Keratinocyte (primary cell): ENCODE measurements around the gene ZNF841. TPM values are rescaled to one million over a fixed set of nuclear protein-coding genes. Genes with fewer than 3 reads are reported as not detected.

Experiments used
- DNase-seq: peaks from one replicate; pipeline ENCODE4 v3.0.0-alpha.2; 2011; ENCODE audit warnings: low read depth, missing footprints, low spot score
- FAIRE-seq: peaks from 2 replicates; lab custom pipeline; 2011; peaks lifted over from hg19 to GRCh38; lab: Jason Lieb, UNC
- H2AFZ ChIP-seq: 2 replicates; pipeline ENCODE4 v1.6.0; 2012; ENCODE audit warnings: low read length, control low read depth, inconsistent platforms; ENCODE audit not compliant: control insufficient read depth
- H3K27ac ChIP-seq: 2 replicates; pipeline ENCODE4 v1.5.1; 2011; ENCODE audit warnings: low read length; ENCODE audit not compliant: control insufficient read depth, insufficient read depth
- H3K27me3 ChIP-seq: 3 replicates; pipeline ENCODE4 v1.6.0; 2011; ENCODE audit warnings: low read length; ENCODE audit not compliant: control insufficient read depth, insufficient read depth; ENCODE audit errors: extremely low read depth
- H3K36me3 ChIP-seq, 2 experiments: 2 replicates in 1 of 2; 3 replicates in 1 of 2; pipeline ENCODE4 v1.5.1; 2011; ENCODE audit warnings: low read length in 2 of 2, mild to moderate bottlenecking in 1 of 2; ENCODE audit not compliant: control insufficient read depth in 2 of 2, insufficient read depth in 2 of 2; ENCODE audit errors: extremely low read depth in 1 of 2
- H3K4me1 ChIP-seq: 3 replicates; pipeline ENCODE4 v1.5.1; 2011; ENCODE audit warnings: low read length; ENCODE audit not compliant: control insufficient read depth, insufficient read depth; ENCODE audit errors: extremely low read depth
- H3K4me2 ChIP-seq: 3 replicates; pipeline ENCODE4 v1.6.0; 2011; ENCODE audit warnings: low read depth, low read length; ENCODE audit not compliant: control insufficient read depth, insufficient read depth; ENCODE audit errors: extremely low read depth
- H3K4me3 ChIP-seq, 3 experiments: fragments of 200-600 bp in 1 of 3; sonication (generic) in 1 of 3; 2 replicates in 2 of 3; 3 replicates in 1 of 3; pipeline ENCODE4 v1.5.1; 2011 to 2016; ENCODE audit warnings: low read length in 3 of 3, mild to moderate bottlenecking in 3 of 3, control low read depth in 2 of 3, inconsistent platforms in 1 of 3, low read depth in 1 of 3, mixed read lengths in 1 of 3, mixed run types in 1 of 3, moderate library complexity in 1 of 3; ENCODE audit not compliant: control insufficient read depth in 2 of 3, insufficient read depth in 2 of 3; ENCODE audit errors: extremely low read depth in 1 of 3
- H3K79me2 ChIP-seq: 2 replicates; pipeline ENCODE4 v1.6.0; 2012; ENCODE audit warnings: low read length; ENCODE audit not compliant: control insufficient read depth, insufficient read depth
- H3K9ac ChIP-seq: 3 replicates; pipeline ENCODE4 v1.6.0; 2011; ENCODE audit warnings: low read length; ENCODE audit not compliant: control insufficient read depth, insufficient read depth; ENCODE audit errors: extremely low read depth
- H3K9me1 ChIP-seq: 3 replicates; pipeline ENCODE4 v1.6.0; 2011; ENCODE audit warnings: low read length; ENCODE audit not compliant: control insufficient read depth, insufficient read depth; ENCODE audit errors: extremely low read depth
- H3K9me3 ChIP-seq: 2 replicates; pipeline ENCODE4 v1.5.1; 2012; ENCODE audit warnings: low read depth, low read length; ENCODE audit not compliant: control insufficient read depth
- H4K20me1 ChIP-seq: 3 replicates; pipeline ENCODE4 v1.6.0; 2011; ENCODE audit warnings: low read length; ENCODE audit not compliant: control insufficient read depth, insufficient read depth; ENCODE audit errors: extremely low read depth
- EZH2 ChIP-seq: IDR thresholded peaks from one replicate; pipeline ENCODE4 v1.6.1; 2012; ENCODE audit warnings: inconsistent platforms, mild to moderate bottlenecking, low read length, moderate library complexity
- dilution Hi-C: fragments of 300-500 bp; cut with MboI; formaldehyde crosslinking; loops from one replicate; pipeline ENCODE4 v1.7.0; 2020; ENCODE audit warnings: low sequenced_read_pairs; ENCODE audit not compliant: extremely low pct_ligation_motif_present
- polyA plus RNA-seq, 5 experiments: library from polyadenylated mRNA; depleted of rRNA in 3 of 5; stranded (reverse) in 3 of 5; stranded (forward) in 1 of 5; unstranded in 1 of 5; fragments of >200 nt; gene quantifications; 1 replicate in 1 of 5; 2 replicates in 3 of 5; 3 replicates in 1 of 5; pipeline versions ENCODE4 v1.2.1 to v1.2.3, GENCODE V29; 2011 to 2012; ENCODE audit warnings: missing spikeins in 2 of 5, low read depth in 1 of 5, low replicate concordance in 1 of 5
- TF ChIP-seq, protein P1 (sequence below), 3 experiments: IDR thresholded peaks in 1 of 3; conservative IDR thresholded peaks in 1 of 3; optimal IDR thresholded peaks in 1 of 3; 2 replicates in 2 of 3; 3 replicates in 1 of 3; pipeline versions ENCODE3 to v1.5.1; 2011; ENCODE audit warnings: low read length in 3 of 3, mild to moderate bottlenecking in 3 of 3, moderate library complexity in 2 of 3, control low read depth in 1 of 3, inconsistent platforms in 1 of 3; ENCODE audit not compliant: insufficient read depth in 2 of 3; ENCODE audit errors: extremely low read depth in 1 of 3

The ZNF841 gene
- polyA plus RNA-seq, 1 donor (not counting 4 experiments of a cell fraction or from before 2014, with no cell fraction given) = 14.6 TPM

DNA sequence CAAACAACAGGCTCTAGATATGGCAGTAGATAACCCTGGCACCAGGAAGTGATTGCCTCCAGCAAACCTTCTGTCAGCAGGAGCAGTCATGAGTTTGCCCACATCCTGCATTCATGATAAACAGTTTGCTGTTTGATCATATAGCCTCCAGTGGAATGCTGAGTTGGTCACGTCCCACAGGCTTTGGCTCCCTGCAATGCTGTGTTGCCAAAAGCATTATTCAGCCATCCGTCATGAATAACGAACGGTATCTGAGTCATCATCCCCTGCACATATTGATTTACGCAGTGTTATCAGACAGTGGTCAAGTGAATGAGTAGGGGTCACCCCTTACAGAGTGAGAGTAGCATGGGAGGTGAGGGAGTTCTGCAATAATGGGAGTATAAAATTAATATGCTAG is 25.1 kb downstream of the ZNF841 start:
- Histone ChIP-seq H2AFZ (no peak overlapping the region), H3K27ac (no peak overlapping the region), H3K4me3 (no peak overlapping the region)

DNA sequence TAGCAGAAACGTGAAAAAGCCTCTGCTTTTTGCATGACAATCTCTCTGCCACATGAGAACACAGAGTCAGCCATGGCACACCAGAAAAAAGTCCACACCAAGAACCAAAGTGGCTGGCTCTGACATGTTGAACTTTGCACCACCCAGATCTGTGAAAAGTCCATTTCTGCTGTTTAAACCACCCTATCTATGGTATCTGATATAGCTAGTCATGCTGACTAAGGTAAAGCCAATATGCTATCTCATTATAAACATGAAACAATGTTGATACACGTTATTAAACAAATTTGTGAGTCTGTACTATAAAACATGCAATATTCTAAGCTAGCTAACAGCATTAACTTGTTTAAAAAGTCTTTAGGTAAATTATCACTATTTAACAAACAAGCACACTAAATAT is 25.9 kb downstream of the ZNF841 start:
- no peak overlapping the region for H2AFZ ChIP-seq
- dilution Hi-C loops = no loop called here
- no peaks in the 10 kb centered on the region for H3K9me1 ChIP-seq
- peaks cover 4% of the 10 kb centered on the region for H3K79me2 ChIP-seq
- no peaks in the 10 kb centered on the region for H4K20me1 ChIP-seq
- DNase-seq (no peak), FAIRE-seq (no peak)
- no peaks in the 10 kb centered on the region for H3K27me3 ChIP-seq
- H3K9ac ChIP-seq = no peak overlapping the region
- H3K36me3 ChIP-seq = peaks cover 16 to 26% of the 10 kb centered on the region in 2 experiments
- H3K9me3 ChIP-seq = peaks cover 55% of the 10 kb centered on the region
- no peaks in the 10 kb centered on the region for H3K4me1 ChIP-seq
- H3K4me2 ChIP-seq = no peak overlapping the region
- H3K4me3 ChIP-seq = no peak overlapping the region
- TF ChIP-seq, protein P1, sequence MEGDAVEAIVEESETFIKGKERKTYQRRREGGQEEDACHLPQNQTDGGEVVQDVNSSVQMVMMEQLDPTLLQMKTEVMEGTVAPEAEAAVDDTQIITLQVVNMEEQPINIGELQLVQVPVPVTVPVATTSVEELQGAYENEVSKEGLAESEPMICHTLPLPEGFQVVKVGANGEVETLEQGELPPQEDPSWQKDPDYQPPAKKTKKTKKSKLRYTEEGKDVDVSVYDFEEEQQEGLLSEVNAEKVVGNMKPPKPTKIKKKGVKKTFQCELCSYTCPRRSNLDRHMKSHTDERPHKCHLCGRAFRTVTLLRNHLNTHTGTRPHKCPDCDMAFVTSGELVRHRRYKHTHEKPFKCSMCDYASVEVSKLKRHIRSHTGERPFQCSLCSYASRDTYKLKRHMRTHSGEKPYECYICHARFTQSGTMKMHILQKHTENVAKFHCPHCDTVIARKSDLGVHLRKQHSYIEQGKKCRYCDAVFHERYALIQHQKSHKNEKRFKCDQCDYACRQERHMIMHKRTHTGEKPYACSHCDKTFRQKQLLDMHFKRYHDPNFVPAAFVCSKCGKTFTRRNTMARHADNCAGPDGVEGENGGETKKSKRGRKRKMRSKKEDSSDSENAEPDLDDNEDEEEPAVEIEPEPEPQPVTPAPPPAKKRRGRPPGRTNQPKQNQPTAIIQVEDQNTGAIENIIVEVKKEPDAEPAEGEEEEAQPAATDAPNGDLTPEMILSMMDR (optimal IDR thresholded peaks at IDR 0.05 in 1 of 3, IDR thresholded peaks at IDR 0.05 in 1 of 3, conservative IDR thresholded peaks at IDR 0.05 in 1 of 3; ENCODE audit: extremely low read depth in 1 of 3, insufficient read depth in 2 of 3, low read length in 3 of 3) = no peak
- no peak for TF ChIP-seq EZH2
- H3K27ac ChIP-seq = no peak overlapping the region

More for the DNA sequence above, 25.1 kb downstream of the ZNF841 start:
- peak; percentile 40 for DNase-seq
- dilution Hi-C loops = no loop called here
- Histone ChIP-seq H3K9me1 (no peaks in the 10 kb centered on the region), H4K20me1 (no peaks in the 10 kb centered on the region), H3K4me2 (no peak overlapping the region), H3K27me3 (no peaks in the 10 kb centered on the region), H3K9me3 (peaks cover 47% of the 10 kb centered on the region), H3K79me2 (peaks cover 4% of the 10 kb centered on the region), H3K4me1 (no peaks in the 10 kb centered on the region), H3K36me3 (peaks cover 16 to 25% of the 10 kb centered on the region in 2 experiments), H3K9ac (no peak overlapping the region)
- FAIRE-seq = no peak
- TF ChIP-seq, protein P1 (optimal IDR thresholded peaks at IDR 0.05 in 1 of 3, IDR thresholded peaks at IDR 0.05 in 1 of 3, conservative IDR thresholded peaks at IDR 0.05 in 1 of 3; ENCODE audit: extremely low read depth in 1 of 3, insufficient read depth in 2 of 3, low read length in 3 of 3) = no peak
- TF ChIP-seq EZH2 = no peak
